IMR-90 (cell line): ENCODE results near the gene OR6S1. TPM values are rescaled to one million over a fixed set of nuclear protein-coding genes. Genes with fewer than 3 reads are reported as not detected.

ENCODE experiments used
- ATAC-seq: fragments of 200-7000 bp; cut with Tn5 transposase; 2 replicates; pipeline ENCODE4 v1.9.1; 2020; ENCODE audit warnings: low read depth, mild to moderate bottlenecking, moderate library complexity
- BruUV-seq: library from RNA; stranded (reverse); fragments of 400-500 nt; replicated peaks from 2 replicates; lab custom pipeline; 2021; lab: Mats Ljungman, UMichigan
- CTCF ChIA-PET: fragments of 300-600 bp; formaldehyde crosslinking; extraction: SDS; loops from one replicate; lab custom pipeline; 2021; ENCODE audit warnings: antibody characterized with exemption; lab: Yijun Ruan, JAX
- POLR2A ChIA-PET: fragments of 300-600 bp; sonication (Branson Sonifier 250); formaldehyde crosslinking; loops from one replicate; lab custom pipeline; 2022; ENCODE audit warnings: antibody characterized with exemption; ENCODE audit not compliant: unreplicated experiment; lab: Charles Lee
- DNase-seq: peaks from one replicate; pipeline ENCODE4 v3.0.0; 2013
- H2AFZ ChIP-seq: replicated peaks from 2 replicates; pipeline ENCODE3; 2013; ENCODE audit warnings: low read length, mild to moderate bottlenecking; ENCODE audit not compliant: poor library complexity
- H2AK5ac ChIP-seq: 2 replicates; pipeline ENCODE4 v1.6.1; 2013; ENCODE audit warnings: low read depth, low read length, inconsistent platforms
- H2AK9ac ChIP-seq: replicated peaks from 2 replicates; pipeline ENCODE3; 2013; ENCODE audit warnings: mild to moderate bottlenecking, low read depth, low read length, moderate library complexity; ENCODE audit not compliant: poor library complexity
- H2BK120ac ChIP-seq: 2 replicates; pipeline ENCODE4 v1.6.1; 2013; ENCODE audit warnings: low read depth, low read length, inconsistent platforms
- H2BK15ac ChIP-seq: 3 replicates; pipeline ENCODE4 v1.6.1; 2013; ENCODE audit warnings: low read depth, low read length, inconsistent platforms
- H2BK20ac ChIP-seq: 2 replicates; pipeline ENCODE4 v1.6.1; 2013; ENCODE audit warnings: low read depth, mild to moderate bottlenecking, inconsistent platforms, low read length, moderate library complexity
- H2BK5ac ChIP-seq: 2 replicates; pipeline ENCODE4 v1.6.1; 2013; ENCODE audit warnings: mild to moderate bottlenecking, low read depth, low read length, inconsistent platforms; ENCODE audit not compliant: poor library complexity, severe bottlenecking
- H3K14ac ChIP-seq: replicated peaks from 2 replicates; pipeline ENCODE4 v1.6.1; 2013; ENCODE audit warnings: low read depth, low read length, inconsistent platforms
- H3K18ac ChIP-seq: 2 replicates; pipeline ENCODE4 v1.6.1; 2013; ENCODE audit warnings: low read depth, low read length, control low read depth
- H3K23ac ChIP-seq: 2 replicates; pipeline ENCODE4 v1.6.1; 2013; ENCODE audit warnings: low read depth, low read length, inconsistent platforms
- H3K27ac ChIP-seq: 2 replicates; pipeline ENCODE4 v1.5.1; 2013; ENCODE audit warnings: mild to moderate bottlenecking, control low read depth, low read length; ENCODE audit not compliant: insufficient read depth
- H3K27me3 ChIP-seq: 2 replicates; pipeline ENCODE4 v1.6.1; 2013; ENCODE audit warnings: low read length; ENCODE audit not compliant: control insufficient read depth, insufficient read depth
- H3K36me3 ChIP-seq: 2 replicates; pipeline ENCODE4 v1.6.1; 2013; ENCODE audit warnings: low read length, mixed read lengths; ENCODE audit not compliant: control insufficient read depth, insufficient read depth
- H3K4ac ChIP-seq: 2 replicates; pipeline ENCODE4 v1.6.1; 2013; ENCODE audit warnings: low read depth, low read length, inconsistent platforms
- H3K4me1 ChIP-seq: 2 replicates; pipeline ENCODE4 v1.6.1; 2013; ENCODE audit warnings: low read length, mixed read lengths; ENCODE audit not compliant: control insufficient read depth, insufficient read depth
- H3K4me2 ChIP-seq: 2 replicates; pipeline ENCODE4 v1.6.1; 2013; ENCODE audit warnings: low read depth, mild to moderate bottlenecking, control low read depth, low read length, moderate library complexity
- H3K4me3 ChIP-seq: 2 replicates; pipeline ENCODE4 v1.5.1; 2013; ENCODE audit warnings: low read depth, mild to moderate bottlenecking, control low read depth, low read length, moderate library complexity; ENCODE audit not compliant: insufficient read depth
- H3K56ac ChIP-seq: 2 replicates; pipeline ENCODE4 v1.6.1; 2013; ENCODE audit warnings: low read length, inconsistent platforms; ENCODE audit not compliant: insufficient read depth; ENCODE audit errors: extremely low read depth
- H3K79me1 ChIP-seq, 2 experiments: 2 replicates each; pipeline ENCODE4 v1.6.1; 2013; ENCODE audit warnings: low read length in 2 of 2, inconsistent platforms in 1 of 2, low read depth in 1 of 2
- H3K9ac ChIP-seq: 2 replicates; pipeline ENCODE4 v1.6.1; 2013; ENCODE audit warnings: low read depth, low read length, control low read depth
- H3K9me1 ChIP-seq: 2 replicates; pipeline ENCODE4 v1.6.1; 2013; ENCODE audit warnings: low read length, inconsistent platforms; ENCODE audit not compliant: insufficient read depth
- H3K9me3 ChIP-seq: 2 replicates; pipeline ENCODE4 v1.6.1; 2013; ENCODE audit warnings: low read length; ENCODE audit not compliant: control insufficient read depth, insufficient read depth
- H4K20me1 ChIP-seq: 2 replicates; pipeline ENCODE4 v1.6.1; 2013; ENCODE audit warnings: low read length, inconsistent platforms; ENCODE audit not compliant: insufficient read depth
- H4K5ac ChIP-seq: 2 replicates; pipeline ENCODE4 v1.6.1; 2013; ENCODE audit warnings: mild to moderate bottlenecking, low read depth, low read length, control low read depth
- H4K8ac ChIP-seq, 2 experiments: 2 replicates each; pipeline ENCODE4 v1.6.1; 2013; ENCODE audit warnings: low read depth in 2 of 2, low read length in 2 of 2, control low read depth in 1 of 2, inconsistent platforms in 1 of 2
- H4K91ac ChIP-seq: 2 replicates; pipeline ENCODE4 v1.6.1; 2013; ENCODE audit warnings: low read depth, low read length, inconsistent platforms; ENCODE audit not compliant: insufficient read depth
- BHLHE40 ChIP-seq: fragments of 150-350 bp; IDR thresholded peaks from 2 replicates; pipeline ENCODE4 v1.6.1; 2016; ENCODE audit warnings: mild to moderate bottlenecking, low read depth, low read length
- CEBPB ChIP-seq: IDR thresholded peaks from 2 replicates; pipeline ENCODE4 v1.6.1; 2012; ENCODE audit warnings: low read depth, low read length, improper control_type of control experiment
- CHD1 ChIP-seq: IDR thresholded peaks from 2 replicates; pipeline ENCODE4 v1.6.1; 2012; ENCODE audit warnings: low read depth, low read length, improper control_type of control experiment
- CTCF ChIP-seq: conservative IDR thresholded peaks from 2 replicates; pipeline ENCODE4 v1.5.1; 2012; ENCODE audit warnings: mild to moderate bottlenecking, low read depth, low read length, improper control_type of control experiment
- ELK1 ChIP-seq: fragments of 150-350 bp; IDR thresholded peaks from 2 replicates; pipeline ENCODE4 v1.6.1; 2016; ENCODE audit warnings: low read depth, mild to moderate bottlenecking, low read length, moderate library complexity, borderline replicate concordance
- FOS ChIP-seq: fragments of 150-350 bp; IDR thresholded peaks from 2 replicates; pipeline ENCODE4 v1.6.1; 2016; ENCODE audit warnings: low read depth, low read length
- MAFK ChIP-seq: IDR thresholded peaks from 2 replicates; pipeline ENCODE4 v1.6.1; 2012; ENCODE audit warnings: low read depth, low read length, improper control_type of control experiment
- MAZ ChIP-seq: IDR thresholded peaks from 2 replicates; pipeline ENCODE4 v1.6.1; 2012; ENCODE audit warnings: low read depth, mild to moderate bottlenecking, low read length, improper control_type of control experiment, moderate library complexity, borderline replicate concordance
- MXI1 ChIP-seq: IDR thresholded peaks from 2 replicates; pipeline ENCODE4 v1.6.1; 2012; ENCODE audit warnings: low read depth, mild to moderate bottlenecking, low read length, moderate library complexity, borderline replicate concordance
- NFE2L2 ChIP-seq: fragments of 150-350 bp; IDR thresholded peaks from 2 replicates; pipeline ENCODE4 v1.6.1; 2016; ENCODE audit warnings: low read depth, mild to moderate bottlenecking, low read length
- POLR2A ChIP-seq: IDR thresholded peaks from 2 replicates; pipeline ENCODE4 v1.6.1; 2012; ENCODE audit warnings: mild to moderate bottlenecking, low read depth, low read length
- RAD21 ChIP-seq: IDR thresholded peaks from 2 replicates; pipeline ENCODE4 v1.6.1; 2012; ENCODE audit warnings: low read length, improper control_type of control experiment
- RCOR1 ChIP-seq: IDR thresholded peaks from 2 replicates; pipeline ENCODE4 v1.6.1; 2012; ENCODE audit warnings: mild to moderate bottlenecking, low read length, improper control_type of control experiment; ENCODE audit not compliant: insufficient replicate concordance
- RFX5 ChIP-seq: IDR thresholded peaks from 2 replicates; pipeline ENCODE4 v1.8.0; 2012; ENCODE audit warnings: low read depth, mild to moderate bottlenecking, low read length, moderate library complexity
- SMC3 ChIP-seq: fragments of 150-350 bp; IDR thresholded peaks from 2 replicates; pipeline ENCODE4 v1.6.1; 2016; ENCODE audit warnings: low read depth, mild to moderate bottlenecking, antibody characterized with exemption, low read length, moderate library complexity
- USF2 ChIP-seq: fragments of 150-350 bp; IDR thresholded peaks from 2 replicates; pipeline ENCODE4 v1.6.1; 2017; ENCODE audit warnings: mild to moderate bottlenecking, antibody characterized with exemption, low read length, low read depth
- WGBS, 2 experiments: methylation state at CpG; one replicate each; pipeline versions ENCODE4 v1.1.5 to v1.1.7; 2013; ENCODE audit warnings: missing lambda C conversion rate in 2 of 2; ENCODE audit not compliant: insufficient read length in 1 of 2; ENCODE audit errors: extremely low coverage in 2 of 2; 5-methylcytosine and 5-hydroxymethylcytosine counted together
- dilution Hi-C: fragments of 300-500 bp; cut with HindIII; formaldehyde crosslinking; loops from one replicate; pipeline ENCODE4 v1.14.3; 2018; ENCODE audit warnings: low sequenced_read_pairs; ENCODE audit not compliant: unreplicated experiment
- in situ Hi-C: fragments of 300-500 bp; cut with MboI; formaldehyde crosslinking; loops from 3 replicates; pipeline ENCODE4 v1.14.3; 2019; ENCODE audit warnings: low sequenced_read_pairs, inconsistent platforms, mixed read lengths
- intact Hi-C: fragments of 100-400 bp; cut with micrococcal nuclease; formaldehyde crosslinking; loops from 2 replicates; pipeline ENCODE4 v1.10.0; 2022
- polyA plus RNA-seq, 3 experiments: library from polyadenylated mRNA; depleted of rRNA; stranded (reverse); fragments of >200 nt; gene quantifications; 2 replicates each; pipeline ENCODE4 v1.2.3, GENCODE V29; 2012; ENCODE audit warnings: low replicate concordance in 1 of 3
- total RNA-seq: library from RNA; depleted of rRNA; stranded (reverse); fragments of >200 nt; gene quantifications from 2 replicates; pipeline ENCODE4 v1.2.3, GENCODE V29; 2012

Gene OR6S1
- total and polyA plus RNA-seq, 2 of the 4 experiments (the other 2 are of a cell fraction), result not detected

- Histone ChIP-seq H3K56ac (no peak overlapping the region), H2BK120ac (no peak overlapping the region), H2BK5ac (no peak overlapping the region), H2AK9ac (no peak overlapping the region), H3K4me1 (no peaks in the 10 kb centered on the region), H3K23ac (no peak overlapping the region), H3K4ac (no peak overlapping the region), H2AK5ac (no peak overlapping the region), H2BK20ac (no peak overlapping the region), H4K91ac (no peak overlapping the region), H3K27me3 (no peaks in the 10 kb centered on the region), H3K27ac (no peak overlapping the region), H3K79me1 (no peaks in the 10 kb centered on the region), H3K4me2 (no peak overlapping the region), H3K18ac (no peak overlapping the region), H3K9me1 (no peaks in the 10 kb centered on the region), H3K9me3 (no peaks in the 10 kb centered on the region), H2BK15ac (no peak overlapping the region), H3K9ac (no peak overlapping the region), H3K4me3 (no peak overlapping the region), H4K5ac (no peak overlapping the region), H4K8ac (no peak overlapping the region), H4K20me1 (no peaks in the 10 kb centered on the region), H3K36me3 (no peaks in the 10 kb centered on the region), H2AFZ (no peak overlapping the region), H3K14ac (no peak overlapping the region)
- POLR2A ChIA-PET, result no interaction called here
- CTCF ChIA-PET, result no interaction called here
- in situ Hi-C loops (no loop called here), dilution Hi-C loops (no loop called here), intact Hi-C loops (no loop called here)
- BruUV-seq, result no TSS peak
- no CpG with 5 or more reads among the region's 1 CpG for WGBS, 2 experiments
- no peak for ATAC-seq
- TF ChIP-seq USF2 (no peak), RFX5 (no peak), MXI1 (no peak), MAZ (no peak), POLR2A (no peak), CTCF (no peak), FOS (no peak), CHD1 (no peak), RAD21 (no peak), NFE2L2 (no peak), MAFK (no peak), SMC3 (no peak), CEBPB (no peak), ELK1 (no peak), RCOR1 (no peak), BHLHE40 (no peak)
- no peak for DNase-seq
Observed at GRCh38 chr14:20597108-20597507, 44.4 kb downstream of the OR6S1 start.
